A673 (cell line): Measurements from ENCODE around the gene BPI. TPM values are rescaled to one million over a fixed set of nuclear protein-coding genes. Genes with fewer than 3 reads are reported as not detected.

Experiments
- BruUV-seq: library from RNA; stranded (reverse); fragments of 400-500 nt; replicated peaks from 2 replicates; lab custom pipeline; 2021; lab: Mats Ljungman, UMichigan
- CTCF ChIA-PET: fragments of 300-600 bp; sonication (Branson Sonifier 250); formaldehyde crosslinking; loops from one replicate; lab custom pipeline; 2022; ENCODE audit warnings: antibody characterized with exemption; lab: Charles Lee
- POLR2A ChIA-PET: fragments of 300-600 bp; sonication (Branson Sonifier 250); formaldehyde crosslinking; loops from one replicate; lab custom pipeline; 2022; ENCODE audit warnings: antibody characterized with exemption; ENCODE audit not compliant: low non-redundant PET; lab: Charles Lee
- DNase-seq: peaks from one replicate; pipeline ENCODE4 v3.0.0-alpha.2; 2015; ENCODE audit warnings: low spot score
- H3K27ac ChIP-seq: fragments of 200-600 bp; sonication (generic); 2 replicates; pipeline ENCODE4 v1.5.1; 2016; ENCODE audit warnings: mixed run types, low read depth, mild to moderate bottlenecking, mixed read lengths, antibody characterized with exemption, low read length; ENCODE audit not compliant: poor library complexity, severe bottlenecking
- H3K27me3 ChIP-seq: fragments of 200-600 bp; sonication (generic); replicated peaks from 2 replicates; pipeline ENCODE4 v1.6.1; 2017; ENCODE audit warnings: mixed run types, low read depth, mild to moderate bottlenecking, mixed read lengths, antibody characterized with exemption, low read length; ENCODE audit not compliant: insufficient read depth, poor library complexity
- H3K36me3 ChIP-seq: fragments of 200-600 bp; sonication (generic); 2 replicates; pipeline ENCODE4 v1.6.1; 2016; ENCODE audit warnings: mixed run types, mild to moderate bottlenecking, mixed read lengths, antibody characterized with exemption, low read length; ENCODE audit not compliant: insufficient read depth, poor library complexity, severe bottlenecking
- H3K4me1 ChIP-seq: fragments of 200-600 bp; sonication (generic); 2 replicates; pipeline ENCODE4 v1.6.1; 2017; ENCODE audit warnings: mixed run types, mild to moderate bottlenecking, mixed read lengths, antibody characterized with exemption, low read length; ENCODE audit not compliant: insufficient read depth, poor library complexity, severe bottlenecking
- H3K4me3 ChIP-seq: fragments of 200-600 bp; sonication (generic); 2 replicates; pipeline ENCODE4 v1.5.1; 2016; ENCODE audit warnings: low read depth, mixed run types, mild to moderate bottlenecking, mixed read lengths, low read length; ENCODE audit not compliant: poor library complexity, severe bottlenecking
- H3K9me3 ChIP-seq: fragments of 200-600 bp; sonication (generic); 2 replicates; pipeline ENCODE4 v1.6.1; 2016; ENCODE audit warnings: mixed run types, low read depth, mild to moderate bottlenecking, mixed read lengths, antibody characterized with exemption, low read length; ENCODE audit not compliant: poor library complexity, severe bottlenecking
- CTCF ChIP-seq: fragments of 300-800, 200-600 bp; sonication (generic); conservative IDR thresholded peaks from 2 replicates; pipeline ENCODE4 v1.5.1; 2017; ENCODE audit warnings: low read depth, mild to moderate bottlenecking, antibody characterized with exemption, low read length, moderate library complexity, mixed read lengths
- EZH2 ChIP-seq: fragments of 200-600 bp; sonication (generic); IDR thresholded peaks from 2 replicates; pipeline ENCODE4 v1.6.1; 2017; ENCODE audit warnings: borderline replicate concordance, low read depth, mild to moderate bottlenecking, mixed read lengths, antibody characterized with exemption, low read length; ENCODE audit not compliant: poor library complexity, severe bottlenecking
- intact Hi-C: fragments of 100-400 bp; cut with micrococcal nuclease; formaldehyde crosslinking; loops from one replicate; pipeline ENCODE4 v1.10.0; 2022; ENCODE audit not compliant: unreplicated experiment
- total RNA-seq: library from RNA; stranded (reverse); gene quantifications from 2 replicates; pipeline ENCODE4 v1.2.3, GENCODE V29; 2021

BPI gene
- total RNA-seq, 1 experiment from 2014 or later: not detected

GRCh38 chr20:38286586-38287531 lies 17.1 kb upstream of the BPI start:
- intact Hi-C loops: no loop called here
- ChIA-PET POLR2A (interaction anchor here (0.7 kb wide), 1 partner anchor 942 kb away, joined by 4 read pairs; no protein-coding TSS in a partner anchor), CTCF (no interaction called here)
- no peak for DNase-seq
- no TSS peak for BruUV-seq
- Histone ChIP-seq H3K27ac (no peak overlapping the region), H3K4me1 (no peaks in the 10 kb centered on the region), H3K4me3 (no peak overlapping the region), H3K9me3 (no peaks in the 10 kb centered on the region), H3K36me3 (no peaks in the 10 kb centered on the region), H3K27me3 (no peaks in the 10 kb centered on the region)
- TF ChIP-seq EZH2 (no peak), CTCF (no peak)

- ChIA-PET POLR2A (no interaction called here), CTCF (no interaction called here)
- H3K36me3 ChIP-seq: no peaks in the 10 kb centered on the region
- peak; percentile 22 for DNase-seq
- intact Hi-C loops: no loop called here
- H3K4me1 ChIP-seq: no peaks in the 10 kb centered on the region
- BruUV-seq: no TSS peak
- H3K4me3 ChIP-seq: no peak overlapping the region
- no peaks in the 10 kb centered on the region for H3K27me3 ChIP-seq
- H3K27ac ChIP-seq: no peak overlapping the region
- TF ChIP-seq EZH2: no peak
- TF ChIP-seq CTCF: peak; percentile 50
- no peaks in the 10 kb centered on the region for H3K9me3 ChIP-seq
Measured at GRCh38 chr20:38290829-38291814, 12.8 kb upstream of the BPI start.

- Histone ChIP-seq H3K27ac (no peak overlapping the region), H3K36me3 (no peaks in the 10 kb centered on the region), H3K9me3 (no peaks in the 10 kb centered on the region), H3K4me3 (no peak overlapping the region), H3K27me3 (no peaks in the 10 kb centered on the region), H3K4me1 (no peaks in the 10 kb centered on the region)
- ChIA-PET POLR2A (no interaction called here), CTCF (no interaction called here)
- no TSS peak for BruUV-seq
- DNase-seq: no peak
- no peak for TF ChIP-seq EZH2
- TF ChIP-seq CTCF: no peak
- intact Hi-C loops: no loop called here
Measured at GRCh38 chr20:38291966-38292365, 12.0 kb upstream of the BPI start.
